ENCODE measurements around the gene ERN1.
"Not testable (repeated sequence)": the region's sequence is repeated elsewhere in the genome, so short reads cannot be mapped to it uniquely, and the experiment has no call there.

The ERN1 gene

DNA sequence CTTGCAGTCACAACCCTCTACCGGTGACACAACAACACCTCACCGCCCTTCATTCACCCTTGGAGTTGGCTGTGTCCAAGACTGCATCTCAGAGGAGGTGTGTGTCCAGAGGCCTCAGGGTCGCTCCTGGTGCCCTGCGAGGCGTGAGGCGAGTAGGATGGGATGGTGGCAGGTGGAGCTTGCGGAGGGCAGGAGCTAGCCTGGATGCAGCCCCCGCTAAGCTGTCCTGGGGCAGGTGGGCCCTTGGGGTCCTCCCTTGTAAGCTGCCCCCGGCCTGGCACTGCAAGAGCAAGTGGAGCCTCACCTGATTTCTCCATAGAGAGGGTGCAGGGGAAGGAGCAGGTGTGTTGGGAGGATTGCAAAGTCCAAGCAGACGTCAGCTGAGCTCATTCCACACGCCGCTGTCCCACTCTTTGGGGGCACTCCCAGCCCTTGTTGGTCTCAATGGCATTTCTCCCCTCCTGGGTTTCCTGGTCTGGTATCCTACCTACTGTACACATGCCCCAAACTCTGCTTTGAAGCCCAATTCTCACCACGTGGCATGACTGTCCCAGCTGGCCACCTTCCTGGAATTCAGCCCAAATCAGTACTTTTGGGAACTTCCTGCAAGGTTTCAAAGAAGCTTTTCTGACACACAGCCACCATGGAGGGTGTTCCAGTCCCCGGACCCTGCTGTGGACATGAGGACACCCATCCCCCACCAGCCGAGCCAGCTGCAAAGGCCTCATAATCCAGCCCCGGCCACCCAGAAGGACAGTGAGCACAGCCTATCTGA, 91.4 kb downstream of the ERN1 start:
- Mint-ChIP-seq H3K36me3 (ENCODE audit: low read depth) (peaks cover 15% of the 10 kb centered on the region), H3K27ac (no peak overlapping the region), H3K4me1 (ENCODE audit: low read depth) (no peaks in the 10 kb centered on the region), H3K9me3 (no peaks in the 10 kb centered on the region), H3K27me3 (no peaks in the 10 kb centered on the region), H3K4me3 (no peak overlapping the region)

DNA sequence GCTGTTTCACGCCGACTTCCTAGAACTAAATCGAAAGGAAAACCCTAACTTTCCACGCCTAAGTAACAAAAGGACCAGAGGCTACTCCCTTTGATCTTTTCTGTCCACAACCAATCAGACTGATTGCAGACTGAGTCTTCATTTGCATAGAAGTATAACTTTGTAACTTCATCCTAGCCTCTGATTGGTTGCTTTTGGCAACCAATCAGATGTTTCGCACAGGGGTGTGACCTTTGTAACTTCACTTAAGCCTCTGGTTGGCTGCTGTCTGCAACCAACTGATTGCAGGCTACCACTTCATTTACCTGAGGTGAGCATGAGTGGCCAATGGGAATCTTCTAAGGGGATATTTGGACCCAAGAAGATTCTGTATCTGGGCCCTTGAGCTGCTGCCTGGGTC, 92.1 kb downstream of the ERN1 start:
- H3K9me3 Mint-ChIP-seq: no peaks in the 10 kb centered on the region
- no peak overlapping the region for H3K4me3 Mint-ChIP-seq
- H3K27me3 Mint-ChIP-seq: no peaks in the 10 kb centered on the region
- no peaks in the 10 kb centered on the region for H3K4me1 Mint-ChIP-seq (ENCODE audit: low read depth)
- peaks cover 13% of the 10 kb centered on the region for H3K36me3 Mint-ChIP-seq (ENCODE audit: low read depth)
- no peak overlapping the region for H3K27ac Mint-ChIP-seq

DNA sequence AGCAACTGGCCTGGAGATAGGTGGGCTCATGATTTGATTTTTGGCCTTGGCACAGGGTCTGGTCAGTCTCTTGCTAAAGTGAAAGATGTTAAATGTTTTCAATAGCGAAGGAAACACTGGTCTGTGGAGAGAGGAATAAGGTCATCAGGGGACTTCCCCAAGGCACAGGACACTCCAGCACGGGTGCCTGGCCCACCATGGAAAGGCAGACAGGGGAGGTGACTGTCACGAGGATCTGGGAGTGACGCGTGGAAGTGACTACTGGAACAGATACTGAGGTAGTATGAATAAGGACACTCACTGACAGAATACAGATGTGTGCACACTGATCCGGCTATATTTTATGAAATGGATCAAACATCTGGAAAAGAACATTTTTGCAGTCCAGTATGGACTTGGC, 92.8 kb downstream of the ERN1 start:
- Mint-ChIP-seq H3K36me3 (ENCODE audit: low read depth) (peaks cover 9% of the 10 kb centered on the region), H3K4me3 (no peak overlapping the region), H3K4me1 (ENCODE audit: low read depth) (no peaks in the 10 kb centered on the region), H3K9me3 (no peaks in the 10 kb centered on the region), H3K27me3 (no peaks in the 10 kb centered on the region), H3K27ac (no peak overlapping the region)

DNA sequence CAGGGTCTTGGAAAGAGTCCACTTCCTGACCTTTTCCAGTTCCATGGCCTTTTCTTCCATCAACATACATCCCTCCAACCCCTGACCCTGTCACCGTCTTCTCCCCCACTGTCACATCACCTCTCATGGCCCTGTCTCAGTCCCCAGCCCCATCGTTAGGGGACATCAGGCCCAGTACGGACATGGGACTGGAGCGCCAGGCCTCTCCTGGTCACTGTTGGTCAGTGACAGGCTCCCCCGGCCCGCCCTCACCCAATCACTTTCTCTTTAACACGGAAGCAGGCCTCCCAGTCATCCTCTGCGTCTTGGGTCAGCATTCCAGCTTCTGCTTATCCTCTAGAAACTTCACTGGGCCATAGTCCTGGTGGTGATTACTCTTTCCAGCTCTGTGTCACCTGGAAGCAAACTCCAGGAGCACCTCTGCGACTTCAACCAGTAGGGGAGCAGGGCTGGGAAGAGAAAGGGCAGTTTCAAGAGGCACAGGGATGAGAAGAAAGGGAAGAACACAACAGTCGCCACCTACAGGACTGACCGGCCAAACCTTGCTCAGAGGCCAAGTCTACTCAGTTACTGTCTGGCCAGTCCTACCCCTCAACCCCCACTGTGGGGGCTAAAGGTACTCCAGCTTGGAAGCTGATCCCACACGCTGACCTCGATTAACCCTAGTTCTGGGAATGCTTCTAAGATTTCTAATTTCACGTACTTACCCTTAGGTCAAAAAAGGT, 93.6 kb downstream of the ERN1 start:
- Mint-ChIP-seq H3K27me3 (no peaks in the 10 kb centered on the region), H3K27ac (no peak overlapping the region), H3K36me3 (ENCODE audit: low read depth) (peaks cover under 1% of the 10 kb centered on the region), H3K4me1 (ENCODE audit: low read depth) (no peaks in the 10 kb centered on the region), H3K9me3 (no peaks in the 10 kb centered on the region), H3K4me3 (no peak overlapping the region)

DNA sequence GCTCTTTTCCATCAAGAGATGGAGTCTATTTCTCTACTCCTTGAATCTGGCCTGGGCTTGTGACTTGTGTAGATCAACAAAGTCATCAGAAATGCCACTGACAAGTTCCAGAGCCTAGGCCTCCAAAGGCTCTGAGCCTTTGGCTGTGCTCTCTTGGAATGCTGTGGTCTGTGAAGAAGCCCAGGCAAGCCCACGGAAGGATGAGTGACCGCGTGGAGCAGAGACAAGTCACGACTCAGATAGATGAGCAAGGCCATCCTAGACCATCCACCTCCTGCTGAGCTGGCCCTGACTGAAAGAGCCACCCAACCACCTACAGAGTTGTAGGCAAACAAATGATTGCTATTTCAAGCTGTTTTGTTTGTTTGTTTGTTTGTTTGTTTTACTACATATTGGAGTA, 97.9 kb downstream of the ERN1 start:
- no peaks in the 10 kb centered on the region for H3K36me3 Mint-ChIP-seq (ENCODE audit: low read depth)
- H3K9me3 Mint-ChIP-seq: no peaks in the 10 kb centered on the region
- H3K27me3 Mint-ChIP-seq: no peaks in the 10 kb centered on the region
- no peak overlapping the region for H3K4me3 Mint-ChIP-seq
- H3K4me1 Mint-ChIP-seq (ENCODE audit: low read depth): peaks cover 13% of the 10 kb centered on the region
- no peak overlapping the region for H3K27ac Mint-ChIP-seq

DNA sequence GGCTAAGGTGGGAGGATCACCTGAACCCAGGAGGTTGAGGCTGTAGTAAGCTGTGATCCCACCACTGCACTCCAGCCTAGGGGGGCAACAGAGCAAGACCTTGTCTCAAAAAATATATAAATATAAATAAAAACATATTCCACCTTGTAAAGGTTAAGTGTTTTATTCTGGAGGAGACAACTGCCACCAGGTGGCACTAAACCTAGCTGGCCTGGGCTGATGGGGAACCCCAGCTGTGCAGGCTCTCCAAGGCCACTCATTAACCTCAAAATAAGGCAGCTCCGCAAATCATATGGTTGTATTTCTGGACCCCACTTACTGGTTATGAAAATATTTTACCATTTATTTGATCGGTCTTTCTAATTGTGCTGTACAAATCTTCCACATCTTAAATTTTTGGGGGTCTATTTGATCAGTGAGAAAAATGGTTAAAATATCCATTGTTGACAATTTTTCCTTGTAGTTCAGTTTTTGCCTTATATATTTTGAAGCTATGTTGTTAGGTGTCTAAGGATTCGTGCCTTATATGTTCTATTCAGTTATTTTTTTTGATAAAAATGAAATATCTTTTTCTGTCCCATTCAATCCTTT, 101.0 kb downstream of the ERN1 start:
- no peak overlapping the region for H3K4me3 Mint-ChIP-seq
- no peak overlapping the region for H3K27ac Mint-ChIP-seq
- no peaks in the 10 kb centered on the region for H3K36me3 Mint-ChIP-seq (ENCODE audit: low read depth)
- peaks cover 35% of the 10 kb centered on the region for H3K4me1 Mint-ChIP-seq (ENCODE audit: low read depth)
- no peaks in the 10 kb centered on the region for H3K27me3 Mint-ChIP-seq
- H3K9me3 Mint-ChIP-seq: no peaks in the 10 kb centered on the region

DNA sequence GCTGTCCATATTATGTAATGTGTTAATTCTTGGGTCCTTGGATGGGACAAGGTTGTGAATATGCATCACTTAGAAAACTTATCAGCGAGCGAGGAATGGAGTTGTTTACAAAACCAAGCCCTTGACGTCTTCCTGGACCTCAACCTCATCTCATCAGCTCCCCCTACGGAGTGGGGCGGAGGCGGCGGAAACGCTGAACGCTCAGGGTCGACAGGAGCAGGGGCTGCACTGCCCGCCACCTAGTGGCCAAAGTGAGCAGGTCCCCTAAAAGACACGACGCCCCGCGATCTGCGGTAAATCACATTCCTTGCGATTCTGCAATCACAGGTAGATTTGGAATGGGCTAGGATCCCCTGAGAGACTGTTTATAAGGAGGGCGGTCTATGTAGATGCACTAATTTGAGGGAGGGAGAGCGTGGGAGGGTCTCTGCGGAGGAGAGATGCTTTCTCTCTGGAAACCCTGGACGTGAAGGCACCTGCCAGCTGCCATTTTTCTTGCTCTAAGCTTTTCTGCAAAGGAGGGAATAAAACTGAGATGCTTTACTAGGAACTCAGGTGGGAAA, 104.1 kb downstream of the ERN1 start:
- H3K27ac Mint-ChIP-seq: peak overlapping the region; percentile 89
- H3K4me1 Mint-ChIP-seq (ENCODE audit: low read depth): peaks cover 67% of the 10 kb centered on the region
- H3K36me3 Mint-ChIP-seq (ENCODE audit: low read depth): no peaks in the 10 kb centered on the region

DNA sequence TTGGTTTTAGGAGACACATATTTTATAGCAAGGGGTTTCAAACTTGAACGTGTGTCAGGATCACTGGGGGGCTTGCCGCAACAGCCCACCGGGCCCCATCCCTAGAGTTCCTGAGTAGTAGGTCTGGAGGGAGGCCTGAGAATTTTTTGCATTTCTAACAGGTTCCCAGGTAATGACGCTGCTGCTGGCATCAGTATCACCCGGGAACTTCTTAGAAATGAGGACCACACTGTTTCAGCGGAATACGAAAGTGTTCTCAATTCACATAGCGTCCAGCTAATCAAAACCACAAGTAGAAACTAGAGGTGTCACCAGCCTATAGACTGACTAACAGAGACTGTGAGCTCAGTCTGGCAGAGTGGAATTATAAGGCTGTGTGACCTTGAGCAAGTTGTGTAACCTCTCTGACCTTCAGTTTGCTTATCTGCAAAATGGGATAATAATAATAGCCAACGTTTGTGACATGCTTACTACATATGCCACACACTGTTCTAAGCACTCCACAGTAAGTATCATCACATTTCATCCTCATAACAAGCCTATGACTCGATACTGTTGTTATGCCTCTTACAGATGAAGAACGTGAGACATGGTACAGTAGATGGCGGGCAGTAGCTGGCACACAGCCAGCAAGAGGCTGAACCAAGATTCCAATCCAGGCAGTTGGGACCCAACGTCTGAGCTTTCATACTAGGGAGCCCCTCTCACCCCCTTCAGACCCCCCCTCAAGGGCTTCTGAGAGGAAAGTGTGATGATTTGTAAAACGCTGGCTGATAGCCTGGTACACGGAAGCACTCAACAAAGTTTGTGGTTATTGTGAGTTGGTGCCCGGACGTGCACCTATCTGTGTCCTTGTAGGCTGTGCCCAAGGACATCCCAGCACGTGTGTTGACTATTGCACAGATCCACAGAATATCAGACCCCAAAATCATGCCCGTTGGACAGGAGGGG, 104.9 kb downstream of the ERN1 start:
- H3K9me3 Mint-ChIP-seq: no peaks in the 10 kb centered on the region
- no peaks in the 10 kb centered on the region for H3K27me3 Mint-ChIP-seq
- peak overlapping the region; percentile 73 for H3K4me3 Mint-ChIP-seq
- H3K4me1 Mint-ChIP-seq (ENCODE audit: low read depth): peaks cover 73% of the 10 kb centered on the region
- H3K36me3 Mint-ChIP-seq (ENCODE audit: low read depth): no peaks in the 10 kb centered on the region
- peak overlapping the region; percentile 89 for H3K27ac Mint-ChIP-seq

More for the DNA sequence above, 104.1 kb downstream of the ERN1 start:
- H3K27me3 Mint-ChIP-seq: no peaks in the 10 kb centered on the region
- H3K4me3 Mint-ChIP-seq: peak overlapping the region; percentile 73
- no peaks in the 10 kb centered on the region for H3K9me3 Mint-ChIP-seq

DNA sequence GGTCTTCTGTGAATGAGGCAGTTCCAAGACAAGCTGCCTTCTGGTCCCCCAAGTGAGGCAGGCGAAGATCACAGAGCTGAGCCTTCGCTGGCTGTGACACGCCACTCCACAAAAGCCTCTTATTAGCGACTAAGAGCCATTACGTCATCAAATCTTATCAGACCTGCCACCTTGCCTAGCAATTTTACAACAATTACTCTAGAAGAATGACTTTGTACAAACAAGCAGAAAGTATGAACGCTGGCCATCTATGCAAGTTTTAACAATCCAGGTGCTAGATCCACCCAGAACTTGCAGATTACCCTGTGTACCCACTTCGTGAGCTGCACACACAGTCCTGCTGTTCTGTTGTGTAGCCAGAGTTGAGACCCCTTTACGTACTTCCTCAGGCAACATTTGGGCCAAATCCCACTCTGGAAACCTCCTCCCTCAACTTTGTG, 105.7 kb downstream of the ERN1 start:
- no peak overlapping the region for H3K4me3 Mint-ChIP-seq
- H3K36me3 Mint-ChIP-seq (ENCODE audit: low read depth): no peaks in the 10 kb centered on the region
- peaks cover 77% of the 10 kb centered on the region for H3K4me1 Mint-ChIP-seq (ENCODE audit: low read depth)
- H3K27ac Mint-ChIP-seq: peak overlapping the region; percentile 89
- H3K27me3 Mint-ChIP-seq: no peaks in the 10 kb centered on the region
- no peaks in the 10 kb centered on the region for H3K9me3 Mint-ChIP-seq

DNA sequence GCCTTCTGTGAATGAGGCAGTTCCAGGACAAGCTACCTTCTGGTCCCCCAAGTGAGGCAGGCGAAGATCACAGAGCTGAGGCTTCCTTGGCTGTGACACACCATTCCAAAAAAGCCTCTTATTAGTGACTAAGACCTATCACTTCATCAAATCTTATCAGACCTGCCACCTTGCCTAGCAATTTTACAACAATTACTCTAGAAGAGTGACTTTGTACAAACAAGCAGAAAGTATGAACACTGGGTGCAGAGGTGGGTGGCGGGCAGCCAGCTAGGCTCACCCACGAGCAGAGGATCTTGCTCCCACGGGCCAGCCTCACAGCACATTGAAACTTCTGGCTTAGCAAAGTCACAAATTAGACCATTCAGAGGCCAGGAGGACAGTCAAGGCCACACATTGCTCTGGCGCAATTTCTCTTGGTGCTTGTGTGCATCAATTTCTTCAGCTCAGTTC, 107.3 kb downstream of the ERN1 start:
- peaks cover 82% of the 10 kb centered on the region for H3K4me1 Mint-ChIP-seq (ENCODE audit: low read depth)
- H3K27me3 Mint-ChIP-seq: no peaks in the 10 kb centered on the region
- peaks cover 4% of the 10 kb centered on the region for H3K36me3 Mint-ChIP-seq (ENCODE audit: low read depth)
- H3K27ac Mint-ChIP-seq: peak overlapping the region; percentile 100
- no peak overlapping the region for H3K4me3 Mint-ChIP-seq
- no peaks in the 10 kb centered on the region for H3K9me3 Mint-ChIP-seq

DNA sequence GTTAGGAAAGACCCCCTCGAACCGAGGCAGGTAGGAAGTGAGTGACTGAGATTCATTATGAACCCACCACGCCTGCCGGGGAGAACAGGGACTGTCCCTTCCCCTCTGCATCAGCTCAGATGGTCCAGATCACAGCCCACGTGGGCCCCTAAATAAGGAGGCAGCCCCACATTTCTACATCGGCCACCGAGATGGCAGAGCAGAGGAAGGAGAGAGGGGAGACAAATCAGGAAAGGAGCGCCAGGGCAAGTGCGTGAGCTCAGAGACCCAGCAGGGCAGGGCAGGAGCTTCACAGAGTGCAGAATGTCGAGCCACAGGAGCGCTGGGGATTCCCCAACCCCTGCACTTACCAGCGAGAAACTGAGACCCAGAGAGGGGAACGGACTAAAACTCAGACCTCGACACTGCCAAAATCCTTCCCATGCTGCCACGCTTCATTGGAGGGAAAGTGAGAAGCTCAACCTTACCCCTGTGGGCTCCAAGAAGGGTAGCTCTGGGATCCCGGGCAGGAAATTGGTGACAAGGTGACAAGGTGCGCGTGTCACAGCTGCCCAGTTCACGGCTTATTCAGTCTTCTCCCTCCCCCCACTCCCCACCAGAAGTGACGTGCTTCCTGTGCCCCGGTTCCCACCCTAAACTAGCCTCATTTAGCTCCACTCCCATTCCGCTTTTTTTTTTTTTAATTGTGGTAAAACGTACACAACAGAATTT, 109.7 kb downstream of the ERN1 start, which contains the start of gene ICAM2:
Gene ICAM2 (minus strand): TSS at position 578 of the 711 bp plus-strand sequence. CDS start 13,942 bp downstream, outside the sequence.
- Mint-ChIP-seq H3K27ac (peak within 1 kb of the TSS; percentile 100), H3K27me3 (no peaks in the 10 kb centered on the region), H3K9me3 (no peaks in the 10 kb centered on the region)

DNA sequence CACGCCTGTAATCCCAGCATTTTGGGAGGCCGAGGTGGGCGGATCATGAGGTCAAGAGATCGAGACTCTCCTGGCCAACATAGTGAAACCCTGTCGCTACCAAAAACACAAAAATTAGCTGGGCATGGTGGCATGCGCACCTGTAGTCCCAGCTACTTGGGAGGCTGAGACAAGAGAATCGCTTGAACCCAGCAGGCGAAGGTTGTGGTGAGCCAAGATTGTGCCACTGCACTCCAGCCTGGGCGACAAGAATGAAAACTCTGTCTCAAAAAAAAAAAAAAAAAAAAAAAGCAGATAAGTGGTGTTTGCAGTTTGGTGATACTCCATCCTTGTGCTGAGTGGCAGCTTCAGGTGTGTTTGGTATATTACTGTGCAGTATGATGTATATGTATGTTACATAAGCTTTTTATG, 110.4 kb downstream of the ERN1 start:
- H3K4me1 Mint-ChIP-seq (ENCODE audit: low read depth): peaks cover 89% of the 10 kb centered on the region
- H3K27ac Mint-ChIP-seq: peak overlapping the region; percentile 100

More for the DNA sequence above, 109.7 kb downstream of the ERN1 start, which contains the start of gene ICAM2:
- peaks cover 89% of the 10 kb centered on the region for H3K4me1 Mint-ChIP-seq (ENCODE audit: low read depth)
- peak within 1 kb of the TSS; percentile 100 for H3K4me3 Mint-ChIP-seq
- H3K36me3 Mint-ChIP-seq (ENCODE audit: low read depth): peaks cover 7% of the 10 kb centered on the region

DNA sequence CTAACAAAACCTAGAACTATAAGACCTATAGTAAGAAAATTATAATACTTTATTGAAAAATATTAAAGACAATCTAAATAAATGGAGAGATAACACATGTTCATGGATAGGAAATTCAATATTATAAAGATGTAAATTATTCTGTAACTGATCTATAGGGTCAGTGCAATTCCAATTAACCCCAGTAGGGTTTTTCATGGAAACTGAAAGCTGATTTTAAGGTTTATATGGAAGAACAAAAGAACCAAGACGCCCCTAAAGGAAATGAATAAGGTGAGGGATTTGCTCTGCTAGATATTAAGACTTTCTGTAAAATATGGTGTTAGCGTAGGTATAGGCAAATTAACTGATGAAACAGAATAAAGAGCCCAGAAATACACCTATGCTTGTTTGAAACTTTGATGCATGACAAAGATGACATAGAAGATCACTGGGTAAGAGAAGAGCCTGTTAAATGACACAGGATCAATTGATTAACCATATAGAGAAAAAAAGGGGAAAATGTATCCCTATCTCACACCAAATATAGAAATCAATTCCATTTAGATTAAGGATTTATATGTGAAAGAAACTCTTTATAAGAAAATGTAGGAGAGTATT, 112.5 kb downstream of the ERN1 start:
- Mint-ChIP-seq H3K27ac (peak overlapping the region; percentile 90), H3K4me3 (peak overlapping the region; percentile 100), H3K9me3 (no peaks in the 10 kb centered on the region), H3K27me3 (no peaks in the 10 kb centered on the region), H3K4me1 (ENCODE audit: low read depth) (peaks cover 88% of the 10 kb centered on the region), H3K36me3 (ENCODE audit: low read depth) (peaks cover 11% of the 10 kb centered on the region)

More for the DNA sequence above, 110.4 kb downstream of the ERN1 start:
- H3K4me3 Mint-ChIP-seq: peak overlapping the region; percentile 100
- not testable (repeated sequence) for H3K27me3 Mint-ChIP-seq; H3K9me3 Mint-ChIP-seq; H3K36me3 Mint-ChIP-seq (ENCODE audit: low read depth)
